ENCODE measurements around the gene M1AP.
"Not testable (repeated sequence)": the region's sequence is repeated elsewhere in the genome, so short reads cannot be mapped to it uniquely, and the experiment has no call there.

The M1AP gene

GRCh38 chr2:74562126-74562775 is 85.9 kb downstream of the M1AP start:
- DNase-seq: no peak

GRCh38 chr2:74561022-74561421 is 87.1 kb downstream of the M1AP start:
- not testable (repeated sequence) for DNase-seq

GRCh38 chr2:74560591-74560990 is 87.5 kb downstream of the M1AP start:
- DNase-seq: no peak

GRCh38 chr2:74559912-74560311 is 88.2 kb downstream of the M1AP start:
- no peak for DNase-seq

GRCh38 chr2:74558284-74559230 is 89.6 kb downstream of the M1AP start:
- no peak for DNase-seq

- DNase-seq: no peak
These were observed 91.2 kb downstream of the M1AP start for GRCh38 chr2:74556831-74557370.

GRCh38 chr2:74556159-74556558 is 92.0 kb downstream of the M1AP start:
- no peak for DNase-seq

- DNase-seq: no peak
These were observed 92.5 kb downstream of the M1AP start for GRCh38 chr2:74555610-74556103.

GRCh38 chr2:74554820-74555531 is 93.2 kb downstream of the M1AP start:
- DNase-seq: peak; percentile 22

GRCh38 chr2:74553892-74554819 is 94.0 kb downstream of the M1AP start, which contains the start of the genes DOK1 and LOXL3:
Gene DOK1 (plus strand): TSS chr2:74554720. CDS start chr2:74554755, 35 bp downstream.
Gene LOXL3 (minus strand): TSS chr2:74553942. CDS start chr2:74552634, 1,308 bp downstream.
- DNase-seq: peak; percentile 75

- no peak for DNase-seq
These were observed 95.0 kb downstream of the M1AP start for GRCh38 chr2:74552914-74553811.

- no peak for DNase-seq
These were observed 95.9 kb downstream of the M1AP start for GRCh38 chr2:74551942-74552913.

- no peak for DNase-seq
These were observed 96.6 kb downstream of the M1AP start for GRCh38 chr2:74551530-74551929.

GRCh38 chr2:74550231-74550630 is 97.9 kb downstream of the M1AP start:
- no peak for DNase-seq

GRCh38 chr2:74548900-74549826 is 99.0 kb downstream of the M1AP start:
- DNase-seq: no peak

GRCh38 chr2:74548285-74548899 is 99.7 kb downstream of the M1AP start:
- DNase-seq: no peak

GRCh38 chr2:74546004-74546403 is 102.1 kb downstream of the M1AP start:
- DNase-seq: no peak

GRCh38 chr2:74544634-74545033 is 103.5 kb downstream of the M1AP start:
- DNase-seq: peak; percentile 11

Measured in CD4-positive, alpha-beta T cell treated with Interleukin-4 for 4 hours (primary cell).